Measurements from ENCODE around the gene OR51E1.

GRCh38 chr11:4704790-4705334, 61.1 kb downstream of the OR51E1 start:
- TF ChIP-seq POLR2AphosphoS5 (IDR thresholded peaks at IDR 0.05) (no peak), CTCF (IDR thresholded peaks at IDR 0.05) (no peak)

Data from transverse colon (tissue), 4 donors.